SIG-M5 treated with dmso at 0.1 percent for 504 hours (cell line): ENCODE measurements around the gene AMH.

Experiments used
- DNase-seq: peaks from one replicate; lab custom pipeline; 2025; ENCODE audit not compliant: unreplicated experiment; lab: John Stamatoyannopoulos, UW

Gene AMH

GRCh38 chr19:2234996-2235380, 14.1 kb upstream of the AMH start:
- DNase-seq: no peak

GRCh38 chr19:2235381-2236063, 13.6 kb upstream of the AMH start:
- no peak for DNase-seq

GRCh38 chr19:2236064-2236313, 13.1 kb upstream of the AMH start:
- no peak for DNase-seq

- peak; percentile 92 for DNase-seq
Measured at GRCh38 chr19:2236314-2237050, 12.6 kb upstream of the AMH start, which contains the start of the genes PLEKHJ1 and SF3A2. TSS of gene PLEKHJ1 (minus strand) at chr19:2236329. CDS start at chr19:2236248, 81 bp downstream. TSS of gene SF3A2 (plus strand) at chr19:2236824. CDS start at chr19:2243419, 6,595 bp downstream.

GRCh38 chr19:2237051-2237868, 11.9 kb upstream of the AMH start:
- DNase-seq: peak; percentile 84

GRCh38 chr19:2237869-2238153, 11.3 kb upstream of the AMH start:
- DNase-seq: no peak

GRCh38 chr19:2239173-2239572, 9.9 kb upstream of the AMH start:
- peak; percentile 37 for DNase-seq

- no peak for DNase-seq
Measured at GRCh38 chr19:2239771-2240770, 9.1 kb upstream of the AMH start.

GRCh38 chr19:2240881-2241760, 8.0 kb upstream of the AMH start:
- no peak for DNase-seq

GRCh38 chr19:2242092-2242537, 7.0 kb upstream of the AMH start:
- DNase-seq: no peak

GRCh38 chr19:2242816-2243215, 6.3 kb upstream of the AMH start:
- no peak for DNase-seq

- DNase-seq: no peak
Measured at GRCh38 chr19:2243274-2244124, 5.6 kb upstream of the AMH start.

GRCh38 chr19:2244125-2244411, 5.1 kb upstream of the AMH start:
- DNase-seq: no peak

- no peak for DNase-seq
Measured at GRCh38 chr19:2244486-2244885, 4.6 kb upstream of the AMH start.

- DNase-seq: no peak
Measured at GRCh38 chr19:2245273-2245672, 3.9 kb upstream of the AMH start.

GRCh38 chr19:2246014-2246620, 3.0 kb upstream of the AMH start:
- no peak for DNase-seq

GRCh38 chr19:2246801-2247361, 2.2 kb upstream of the AMH start:
- no peak for DNase-seq

GRCh38 chr19:2247433-2248101, 1.6 kb upstream of the AMH start:
- no peak for DNase-seq
